ENCODE results near the gene FAM81A.

Gene FAM81A

GRCh38 chr15:59570315-59570714 lies 132.3 kb downstream of the FAM81A start:
- no peak overlapping the region for H3K27ac ChIP-seq (ENCODE audit: insufficient read depth in 1 of 2, low read depth in 1 of 2, low read length in 2 of 2, poor library complexity in 1 of 2, severe bottlenecking in 2 of 2)

GRCh38 chr15:59571606-59572005 lies 133.6 kb downstream of the FAM81A start:
- DNase-seq = no peak
- WGBS (ENCODE audit: insufficient coverage) = 100% methylated on average over 2 of the region's 6 CpGs
- Histone ChIP-seq H3K36me3 (ENCODE audit: control insufficient read depth in 4 of 4, insufficient read depth in 4 of 4, low read length in 3 of 4) (no peaks in the 10 kb centered on the region), H3K9me3 (ENCODE audit: control extremely low read depth in 1 of 5, control insufficient read depth in 4 of 5, insufficient read depth in 2 of 5, low read depth in 1 of 5, low read length in 4 of 5) (peaks cover 0 to 2% (median 0%) of the 10 kb centered on the region in 5 experiments), H3K27me3 (replicated peaks in 2 of 5; ENCODE audit: control insufficient read depth in 4 of 5, insufficient read depth in 5 of 5, low read length in 4 of 5) (peaks cover 0 to 24% (median 2%) of the 10 kb centered on the region in 5 experiments), H3K4me3 (ENCODE audit: control insufficient read depth in 1 of 7, extremely low read depth in 1 of 7, insufficient read depth in 4 of 7, low read depth in 2 of 7, low read length in 6 of 7) (no peak overlapping the region), H3K27ac (ENCODE audit: insufficient read depth in 1 of 2, low read depth in 1 of 2, low read length in 2 of 2, poor library complexity in 1 of 2, severe bottlenecking in 2 of 2) (no peak overlapping the region), H3K4me1 (ENCODE audit: control extremely low read depth in 1 of 4, control insufficient read depth in 4 of 4, insufficient read depth in 4 of 4, low read length in 3 of 4) (no peaks in the 10 kb centered on the region)
- CTCF ChIA-PET = no interaction called here
- POLR2A ChIA-PET = interaction anchor here (0.6 kb wide), 1 partner anchor 67 kb away, joined by 3 read pairs; no protein-coding TSS in a partner anchor

More at GRCh38 chr15:59570315-59570714, 132.3 kb downstream of the FAM81A start:
- Histone ChIP-seq H3K9me3 (ENCODE audit: control extremely low read depth in 1 of 5, control insufficient read depth in 4 of 5, insufficient read depth in 2 of 5, low read depth in 1 of 5, low read length in 4 of 5) (peaks cover 0 to 6% (median 2%) of the 10 kb centered on the region in 5 experiments), H3K27me3 (replicated peaks in 2 of 5; ENCODE audit: control insufficient read depth in 4 of 5, insufficient read depth in 5 of 5, low read length in 4 of 5) (peaks cover 0 to 14% (median 2%) of the 10 kb centered on the region in 5 experiments), H3K4me1 (ENCODE audit: control extremely low read depth in 1 of 4, control insufficient read depth in 4 of 4, insufficient read depth in 4 of 4, low read length in 3 of 4) (no peaks in the 10 kb centered on the region), H3K4me3 (ENCODE audit: control insufficient read depth in 1 of 7, extremely low read depth in 1 of 7, insufficient read depth in 4 of 7, low read depth in 2 of 7, low read length in 6 of 7) (no peak overlapping the region), H3K36me3 (ENCODE audit: control insufficient read depth in 4 of 4, insufficient read depth in 4 of 4, low read length in 3 of 4) (no peaks in the 10 kb centered on the region)
- POLR2A ChIA-PET = no interaction called here
- DNase-seq = no peak
- 95% methylated on average over 3 of the region's 3 CpGs for WGBS (ENCODE audit: insufficient coverage)
- CTCF ChIA-PET = no interaction called here
